Activated CD4-positive, alpha-beta T cell treated with anti-CD3 and anti-CD28 coated beads for 36 hours (primary cell): Measurements from ENCODE around the gene CACNA1C. TPM values are rescaled to one million over a fixed set of nuclear protein-coding genes. Genes with fewer than 3 reads are reported as not detected.

ENCODE experiments used
- ATAC-seq: fragments of 200-7000 bp; cut with Tn5 transposase; one replicate; pipeline ENCODE4 v1.10.0; 2021; ENCODE audit warnings: mild to moderate bottlenecking, moderate library complexity
- CTCF ChIA-PET: fragments of 350-600 bp; sonication (Branson Sonifier 250); formaldehyde crosslinking; loops from one replicate; lab custom pipeline; 2021; ENCODE audit warnings: antibody characterized with exemption; lab: Charles Lee
- POLR2A ChIA-PET: fragments of 350-600 bp; sonication (Branson Sonifier 250); formaldehyde crosslinking; loops from one replicate; lab custom pipeline; 2021; ENCODE audit warnings: antibody characterized with exemption, inconsistent platforms; lab: Charles Lee
- DNase-seq: peaks from one replicate; pipeline ENCODE4 v3.0.0-alpha.2; 2020
- H3K27ac Mint-ChIP-seq: one replicate; pipeline ENCODE4 v1.8.0; 2021; ENCODE audit warnings: mixed read lengths
- H3K27me3 Mint-ChIP-seq: one replicate; pipeline ENCODE4 v1.8.0; 2021; ENCODE audit warnings: mixed read lengths
- H3K36me3 Mint-ChIP-seq: one replicate; pipeline ENCODE4 v1.8.0; 2021; ENCODE audit warnings: low read depth, mixed read lengths
- H3K4me1 Mint-ChIP-seq: one replicate; pipeline ENCODE4 v1.8.0; 2021; ENCODE audit warnings: mixed read lengths
- H3K4me3 Mint-ChIP-seq: one replicate; pipeline ENCODE4 v1.8.0; 2021; ENCODE audit warnings: mild to moderate bottlenecking, moderate library complexity, mixed read lengths
- H3K9me3 Mint-ChIP-seq: one replicate; pipeline ENCODE4 v1.8.0; 2021; ENCODE audit warnings: low read depth, mixed read lengths
- intact Hi-C, 2 experiments: fragments of 100-400 bp; cut with DNase I in 1 of 2; cut with micrococcal nuclease in 1 of 2; formaldehyde crosslinking; loops; one replicate each; pipeline versions ENCODE4 v1.14.2 to v1.15.1; 2022 to 2024; cut with DNase I, micrococcal nuclease
- total RNA-seq, 2 experiments: library from RNA; stranded (reverse); gene quantifications; one replicate each; pipeline ENCODE4 v1.2.3, GENCODE V29; 2021

The CACNA1C gene
- total RNA-seq, 2 experiments from 2014 or later: 0.11 TPM

GRCh38 chr12:2233034-2233433 is 180.2 kb downstream of the CACNA1C start:
- ATAC-seq: peak; percentile 79

GRCh38 chr12:2234091-2234490 is 181.3 kb downstream of the CACNA1C start:
- ChIA-PET CTCF (no interaction called here), POLR2A (no interaction called here)
- ATAC-seq (no peak), DNase-seq (no peak)
- intact Hi-C loops: no loop called here
- Mint-ChIP-seq H3K4me3 (no peak overlapping the region), H3K4me1 (peaks cover 3% of the 10 kb centered on the region), H3K36me3 (no peaks in the 10 kb centered on the region), H3K9me3 (no peaks in the 10 kb centered on the region), H3K27ac (no peak overlapping the region), H3K27me3 (peaks cover 20% of the 10 kb centered on the region)

More at GRCh38 chr12:2233034-2233433, 180.2 kb downstream of the CACNA1C start:
- no peak overlapping the region for H3K27ac Mint-ChIP-seq
- intact Hi-C loops: no loop called here
- peaks cover 3% of the 10 kb centered on the region for H3K4me1 Mint-ChIP-seq
- H3K27me3 Mint-ChIP-seq: peaks cover 23% of the 10 kb centered on the region
- peak; percentile 11 for DNase-seq
- H3K36me3 Mint-ChIP-seq: no peaks in the 10 kb centered on the region
- ChIA-PET POLR2A (no interaction called here), CTCF (no interaction called here)
- H3K9me3 Mint-ChIP-seq: no peaks in the 10 kb centered on the region
- no peak overlapping the region for H3K4me3 Mint-ChIP-seq

GRCh38 chr12:2234646-2235350 is 182.0 kb downstream of the CACNA1C start:
- POLR2A ChIA-PET: no interaction called here
- Mint-ChIP-seq H3K27ac (no peak overlapping the region), H3K27me3 (peaks cover 15% of the 10 kb centered on the region), H3K9me3 (no peaks in the 10 kb centered on the region), H3K36me3 (no peaks in the 10 kb centered on the region), H3K4me1 (peaks cover 3% of the 10 kb centered on the region), H3K4me3 (no peak overlapping the region)
- intact Hi-C loops: no loop called here
- DNase-seq: no peak
- no peak for ATAC-seq
- CTCF ChIA-PET: interaction anchor here (0.6 kb wide), 1 partner anchor 187 kb away, joined by 3 read pairs; no protein-coding TSS in a partner anchor

GRCh38 chr12:2236506-2237294 is 183.9 kb downstream of the CACNA1C start:
- no peaks in the 10 kb centered on the region for H3K36me3 Mint-ChIP-seq
- no peak overlapping the region for H3K4me3 Mint-ChIP-seq
- ChIA-PET POLR2A (interaction anchor here (0.5 kb wide), 1 partner anchor 58 kb away, joined by 3 read pairs; no protein-coding TSS in a partner anchor), CTCF (interaction anchor here (0.6 kb wide), 1 partner anchor 14 kb away, joined by 3 read pairs; no protein-coding TSS in a partner anchor)
- no peak overlapping the region for H3K27ac Mint-ChIP-seq
- no peak for DNase-seq
- no peaks in the 10 kb centered on the region for H3K9me3 Mint-ChIP-seq
- H3K4me1 Mint-ChIP-seq: peaks cover 3% of the 10 kb centered on the region
- peaks cover 13% of the 10 kb centered on the region for H3K27me3 Mint-ChIP-seq
- intact Hi-C loops: no loop called here
- ATAC-seq: no peak

DNA sequence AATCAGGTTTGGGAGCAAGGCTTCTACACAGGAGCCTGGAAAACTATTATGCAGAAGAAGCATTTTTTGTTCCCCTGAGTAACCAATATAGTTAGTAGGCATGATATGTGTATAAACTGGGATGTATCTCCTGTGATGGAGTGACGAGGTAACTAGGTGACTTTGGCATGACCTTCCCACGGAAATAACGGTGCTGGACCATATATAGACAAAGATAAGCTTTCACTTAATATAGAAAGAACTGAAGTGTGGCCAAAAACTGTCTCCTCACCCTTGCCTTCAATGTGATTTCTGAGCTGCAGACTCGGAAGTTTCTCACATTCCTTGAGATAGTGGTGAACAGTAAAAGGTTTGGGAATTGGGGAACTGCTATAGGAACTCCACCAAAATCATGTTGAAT is 185.3 kb downstream of the CACNA1C start:
- Mint-ChIP-seq H3K27me3 (peaks cover 8% of the 10 kb centered on the region), H3K27ac (no peak overlapping the region), H3K36me3 (no peaks in the 10 kb centered on the region), H3K4me1 (peaks cover 3% of the 10 kb centered on the region), H3K4me3 (no peak overlapping the region), H3K9me3 (no peaks in the 10 kb centered on the region)
- ChIA-PET CTCF (interaction anchor here (2.5 kb wide), 1 partner anchor 9 kb away, joined by 6 read pairs; no protein-coding TSS in a partner anchor), POLR2A (no interaction called here)
- intact Hi-C loops: no loop called here
- ATAC-seq: no peak
- DNase-seq: no peak

DNA sequence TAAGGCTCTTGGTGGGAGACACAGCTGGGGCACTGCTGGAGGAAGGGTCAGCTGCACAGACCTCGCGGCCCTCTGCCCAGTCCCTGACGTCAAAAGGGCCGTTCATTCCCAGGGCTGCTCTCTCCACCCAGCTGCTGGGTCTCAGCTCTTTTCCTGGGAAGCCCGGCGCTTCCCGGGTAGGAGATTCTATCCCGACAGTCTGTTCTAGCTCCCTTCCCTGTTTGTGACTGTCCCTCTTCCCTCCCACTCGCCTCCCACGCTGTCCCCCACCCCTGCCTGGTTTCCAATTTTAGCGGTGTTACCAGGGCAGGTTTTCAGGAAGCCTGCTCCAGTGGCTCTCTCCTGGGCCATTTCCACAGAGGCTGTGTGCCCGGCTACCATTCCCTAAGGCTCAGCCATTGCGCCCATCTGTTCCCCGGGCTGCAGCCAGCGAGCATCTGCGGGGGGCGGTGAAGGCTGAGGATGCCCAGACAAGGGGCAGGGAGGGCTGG is 186.6 kb downstream of the CACNA1C start:
- ChIA-PET POLR2A (no interaction called here), CTCF (interaction anchor here (0.5 to 2.5 kb wide), 2 partner anchors 11 to 241 kb away, joined by 3 to 6 read pairs; no protein-coding TSS in a partner anchor)
- H3K36me3 Mint-ChIP-seq: no peaks in the 10 kb centered on the region
- peaks cover 3% of the 10 kb centered on the region for H3K4me1 Mint-ChIP-seq
- no peak for ATAC-seq
- H3K9me3 Mint-ChIP-seq: no peaks in the 10 kb centered on the region
- peaks cover 2% of the 10 kb centered on the region for H3K27me3 Mint-ChIP-seq
- no peak for DNase-seq
- intact Hi-C loops: no loop called here
- no peak overlapping the region for H3K27ac Mint-ChIP-seq
- H3K4me3 Mint-ChIP-seq: no peak overlapping the region

GRCh38 chr12:2240390-2240789 is 187.6 kb downstream of the CACNA1C start:
- POLR2A ChIA-PET: no interaction called here
- no peaks in the 10 kb centered on the region for H3K9me3 Mint-ChIP-seq
- intact Hi-C loops: no loop called here

GRCh38 chr12:2240984-2241383 is 188.2 kb downstream of the CACNA1C start:
- H3K9me3 Mint-ChIP-seq: no peaks in the 10 kb centered on the region
- POLR2A ChIA-PET: no interaction called here
- intact Hi-C loops: no loop called here

More at GRCh38 chr12:2240390-2240789, 187.6 kb downstream of the CACNA1C start:
- Mint-ChIP-seq H3K4me1 (peaks cover 3% of the 10 kb centered on the region), H3K27ac (no peak overlapping the region), H3K36me3 (no peaks in the 10 kb centered on the region), H3K27me3 (peaks cover 2% of the 10 kb centered on the region), H3K4me3 (no peak overlapping the region)
- no peak for ATAC-seq
- CTCF ChIA-PET: no interaction called here
- no peak for DNase-seq

DNA sequence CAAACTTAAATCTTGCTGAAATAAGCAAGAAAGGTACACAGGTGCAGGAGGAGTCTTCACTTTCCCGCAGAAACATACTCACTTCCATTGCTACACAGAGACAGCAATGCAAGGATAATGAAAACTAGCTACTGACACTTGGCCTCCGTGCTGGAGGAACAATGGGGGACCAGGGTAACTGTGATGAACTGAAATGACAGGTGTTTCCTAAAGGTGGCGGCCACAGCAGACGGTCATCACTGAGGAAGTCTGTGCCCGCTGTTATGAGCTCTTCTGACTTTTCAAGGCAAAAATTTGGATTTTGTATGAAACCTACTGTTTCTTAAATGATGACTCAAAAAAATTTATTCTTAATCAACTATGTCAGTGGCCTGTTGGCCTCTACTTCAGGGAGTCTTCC is 189.4 kb downstream of the CACNA1C start:
- intact Hi-C loops: no loop called here

More at GRCh38 chr12:2240984-2241383, 188.2 kb downstream of the CACNA1C start:
- H3K27me3 Mint-ChIP-seq: peaks cover 2% of the 10 kb centered on the region
- CTCF ChIA-PET: no interaction called here
- peaks cover 3% of the 10 kb centered on the region for H3K4me1 Mint-ChIP-seq
- H3K27ac Mint-ChIP-seq: no peak overlapping the region
- DNase-seq (no peak), ATAC-seq (no peak)
- no peaks in the 10 kb centered on the region for H3K36me3 Mint-ChIP-seq
- H3K4me3 Mint-ChIP-seq: no peak overlapping the region

GRCh38 chr12:2242816-2243215 is 190.0 kb downstream of the CACNA1C start:
- ChIA-PET CTCF (interaction anchor here (0.8 kb wide), 1 partner anchor 41 kb away, joined by 3 read pairs; no protein-coding TSS in a partner anchor), POLR2A (no interaction called here)
- Mint-ChIP-seq H3K4me1 (peaks cover 3% of the 10 kb centered on the region), H3K27me3 (peaks cover 2% of the 10 kb centered on the region), H3K27ac (no peak overlapping the region), H3K36me3 (no peaks in the 10 kb centered on the region), H3K9me3 (no peaks in the 10 kb centered on the region), H3K4me3 (no peak overlapping the region)
- intact Hi-C loops: no loop called here
- DNase-seq: no peak
- peak; percentile 26 for ATAC-seq

More for the DNA sequence above, 189.4 kb downstream of the CACNA1C start:
- H3K36me3 Mint-ChIP-seq: no peaks in the 10 kb centered on the region
- no peak for ATAC-seq
- no peak for DNase-seq
- H3K4me1 Mint-ChIP-seq: peaks cover 3% of the 10 kb centered on the region
- no peak overlapping the region for H3K4me3 Mint-ChIP-seq
- no peaks in the 10 kb centered on the region for H3K9me3 Mint-ChIP-seq
- no peak overlapping the region for H3K27ac Mint-ChIP-seq
- CTCF ChIA-PET: no interaction called here
- peaks cover 2% of the 10 kb centered on the region for H3K27me3 Mint-ChIP-seq
- POLR2A ChIA-PET: no interaction called here

DNA sequence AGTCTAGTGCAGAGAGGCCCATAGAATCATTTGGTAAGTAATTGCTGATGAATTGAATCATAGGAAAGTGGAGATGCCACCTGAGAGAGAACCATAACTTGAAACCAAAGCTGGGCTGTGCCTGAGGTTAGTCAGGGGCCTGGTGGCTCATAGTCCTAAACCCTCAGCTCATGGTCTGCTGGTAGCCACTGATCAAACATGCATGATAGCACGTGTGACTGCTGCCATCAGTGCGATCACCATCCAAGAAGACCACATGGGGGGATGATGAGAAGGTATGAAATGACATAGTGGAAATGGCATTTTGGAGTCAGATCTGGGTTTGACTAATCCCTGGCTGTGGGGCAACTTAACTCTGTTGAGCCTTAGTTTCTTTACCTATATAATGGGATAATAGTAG is 190.5 kb downstream of the CACNA1C start:
- no peaks in the 10 kb centered on the region for H3K9me3 Mint-ChIP-seq
- peaks cover 3% of the 10 kb centered on the region for H3K4me1 Mint-ChIP-seq
- H3K27ac Mint-ChIP-seq: no peak overlapping the region
- peaks cover 2% of the 10 kb centered on the region for H3K27me3 Mint-ChIP-seq
- H3K4me3 Mint-ChIP-seq: no peak overlapping the region
- no peaks in the 10 kb centered on the region for H3K36me3 Mint-ChIP-seq
- CTCF ChIA-PET: interaction anchor here (0.7 to 0.8 kb wide), 2 partner anchors 40 to 340 kb away, joined by 3 to 4 read pairs; no protein-coding TSS in a partner anchor
- no peak for DNase-seq
- intact Hi-C loops: no loop called here
- POLR2A ChIA-PET: no interaction called here
- ATAC-seq: peak; percentile 39
